Astrocyte of the spinal cord (primary cell): ENCODE data around the gene FTH1.

Experiments used
- DNase-seq: peaks from one replicate; pipeline ENCODE4 v3.0.0; 2011; ENCODE audit warnings: low read depth, low spot score
- H3K4me3 ChIP-seq: 2 replicates; pipeline ENCODE4 v1.5.1; 2011; ENCODE audit warnings: low read depth, mild to moderate bottlenecking, low read length, moderate library complexity
- in situ Hi-C: cut with HindIII; loops from 2 replicates; pipeline ENCODE4 v1.10.0; 2017; ENCODE audit warnings: low sequenced_read_pairs
- TF ChIP-seq, protein P1 (sequence below): IDR thresholded peaks from 2 replicates; pipeline ENCODE4 v1.5.1; 2012; ENCODE audit warnings: low read depth, mild to moderate bottlenecking, low read length, inconsistent platforms

The FTH1 gene

DNA sequence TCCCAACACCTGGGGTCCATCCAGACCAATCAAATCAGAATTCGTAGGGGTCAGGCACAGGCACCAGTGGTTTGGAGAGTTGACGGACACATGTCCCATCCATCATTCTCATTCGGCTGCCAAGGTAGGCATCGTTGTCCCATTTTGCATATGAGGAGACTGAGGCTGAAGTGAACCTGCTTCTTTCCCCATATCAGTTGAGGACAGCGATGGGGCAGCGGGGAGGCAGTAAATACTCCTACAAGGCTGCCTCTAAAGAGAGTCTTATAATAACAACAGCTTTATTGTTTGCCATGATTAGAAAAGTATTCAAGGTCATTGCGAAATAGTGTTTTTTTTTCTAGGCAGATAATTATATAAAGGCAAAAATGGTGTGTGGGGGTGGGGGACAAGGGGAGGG is 18.9 kb downstream of the FTH1 start:
- TF ChIP-seq, protein P1, sequence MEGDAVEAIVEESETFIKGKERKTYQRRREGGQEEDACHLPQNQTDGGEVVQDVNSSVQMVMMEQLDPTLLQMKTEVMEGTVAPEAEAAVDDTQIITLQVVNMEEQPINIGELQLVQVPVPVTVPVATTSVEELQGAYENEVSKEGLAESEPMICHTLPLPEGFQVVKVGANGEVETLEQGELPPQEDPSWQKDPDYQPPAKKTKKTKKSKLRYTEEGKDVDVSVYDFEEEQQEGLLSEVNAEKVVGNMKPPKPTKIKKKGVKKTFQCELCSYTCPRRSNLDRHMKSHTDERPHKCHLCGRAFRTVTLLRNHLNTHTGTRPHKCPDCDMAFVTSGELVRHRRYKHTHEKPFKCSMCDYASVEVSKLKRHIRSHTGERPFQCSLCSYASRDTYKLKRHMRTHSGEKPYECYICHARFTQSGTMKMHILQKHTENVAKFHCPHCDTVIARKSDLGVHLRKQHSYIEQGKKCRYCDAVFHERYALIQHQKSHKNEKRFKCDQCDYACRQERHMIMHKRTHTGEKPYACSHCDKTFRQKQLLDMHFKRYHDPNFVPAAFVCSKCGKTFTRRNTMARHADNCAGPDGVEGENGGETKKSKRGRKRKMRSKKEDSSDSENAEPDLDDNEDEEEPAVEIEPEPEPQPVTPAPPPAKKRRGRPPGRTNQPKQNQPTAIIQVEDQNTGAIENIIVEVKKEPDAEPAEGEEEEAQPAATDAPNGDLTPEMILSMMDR, result no peak
- no peak for DNase-seq
- in situ Hi-C loops, result no loop called here
- H3K4me3 ChIP-seq, result no peak overlapping the region

DNA sequence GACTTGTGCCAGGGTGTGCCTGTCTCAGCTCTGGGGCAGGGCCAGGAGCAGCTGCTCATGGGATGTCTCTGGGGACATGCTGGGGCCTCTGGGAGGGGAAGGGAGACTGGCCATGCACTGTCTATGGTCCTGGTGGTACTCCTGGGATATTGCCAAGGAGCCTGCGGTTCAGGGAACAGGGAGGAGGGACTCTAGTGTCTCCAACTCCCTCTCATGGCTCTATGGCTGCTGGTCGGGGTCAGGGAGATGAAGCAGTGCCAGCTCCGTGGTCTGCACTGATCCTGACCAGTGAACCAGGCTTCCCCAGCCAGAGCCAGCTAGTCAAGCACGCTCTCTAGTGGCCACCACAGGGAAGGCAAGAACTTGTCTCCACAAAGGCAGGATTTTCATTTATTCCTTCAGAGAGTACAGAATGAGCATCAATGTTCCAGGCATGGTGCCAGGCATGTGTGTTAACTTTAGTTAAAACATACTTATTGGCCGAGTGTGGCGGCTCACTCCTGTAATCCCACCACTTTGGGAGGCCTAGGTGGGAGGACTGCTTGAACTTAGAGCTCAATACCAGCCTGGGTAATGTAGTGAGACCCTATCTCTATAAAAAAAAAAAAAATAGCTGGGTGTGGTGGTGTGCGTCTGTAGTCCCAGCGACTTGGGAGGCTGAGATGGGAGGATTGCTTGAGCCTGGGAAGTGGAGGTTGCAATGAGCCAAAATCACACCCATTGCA is 19.8 kb downstream of the FTH1 start:
- peak; percentile 86 for DNase-seq
- no peak overlapping the region for H3K4me3 ChIP-seq
- in situ Hi-C loops, result no loop called here
- TF ChIP-seq, protein P1, result peak; percentile 98

DNA sequence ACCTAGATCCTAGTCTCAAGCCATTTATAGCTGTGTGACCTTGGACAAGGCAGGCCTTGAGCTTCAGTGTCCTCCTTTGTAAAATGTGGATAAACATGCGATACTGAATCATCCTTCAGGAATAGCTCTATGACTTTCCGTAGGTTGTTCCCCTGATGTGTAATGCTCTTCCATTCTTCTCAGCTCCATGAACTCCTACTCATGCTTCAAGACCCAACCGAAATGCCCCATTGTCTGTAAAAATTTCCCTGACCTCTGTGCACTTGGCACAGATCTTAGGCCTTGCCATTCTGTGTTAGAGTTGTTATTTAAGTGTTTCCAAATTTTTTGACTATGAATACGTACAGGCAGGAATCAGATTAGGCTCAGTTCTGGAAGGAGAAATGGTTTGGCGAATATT is 20.5 kb downstream of the FTH1 start:
- TF ChIP-seq, protein P1, result no peak
- in situ Hi-C loops, result no loop called here
- no peak overlapping the region for H3K4me3 ChIP-seq
- no peak for DNase-seq

DNA sequence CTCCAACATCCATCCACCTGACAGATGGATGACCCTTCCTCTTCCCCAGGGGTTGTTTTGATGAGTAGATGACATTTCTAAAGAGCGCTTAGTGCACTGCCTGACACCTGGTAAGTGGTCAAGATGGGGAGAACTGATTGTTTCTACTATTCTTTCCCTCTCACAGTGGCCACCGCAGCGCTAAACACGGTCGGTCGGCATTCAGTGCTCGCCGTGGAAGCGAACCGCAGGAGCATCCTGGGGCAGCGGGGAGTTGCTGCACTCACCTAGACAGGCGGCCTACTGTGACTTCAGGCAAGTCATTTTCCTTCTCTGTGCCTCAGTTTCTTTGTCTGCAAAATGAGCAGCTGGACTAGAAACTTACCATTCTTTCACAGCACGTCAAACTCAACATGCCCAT is 22.2 kb downstream of the FTH1 start:
- DNase-seq, result no peak
- TF ChIP-seq, protein P1, result no peak
- H3K4me3 ChIP-seq, result no peak overlapping the region
- in situ Hi-C loops, result no loop called here

DNA sequence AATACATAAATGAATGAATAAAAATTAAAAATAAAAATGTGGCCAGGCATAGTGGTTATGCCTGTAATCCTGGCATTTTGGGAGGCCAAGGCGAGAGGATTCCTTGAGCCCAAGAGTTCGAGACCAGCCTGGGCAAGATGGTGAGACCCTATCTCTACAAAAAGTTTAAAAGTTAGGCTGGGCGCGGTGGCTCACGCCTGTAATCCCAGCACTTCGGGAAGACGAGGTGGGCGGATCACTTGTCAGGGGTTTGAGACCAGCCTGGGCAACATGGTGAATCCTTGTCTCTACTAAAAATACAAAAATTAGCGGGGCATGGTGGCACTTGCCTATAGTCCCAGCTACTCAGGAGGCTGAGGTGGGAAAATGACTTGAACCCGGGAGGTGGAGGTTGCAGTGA is 27.0 kb downstream of the FTH1 start:
- in situ Hi-C loops, result no loop called here
- H3K4me3 ChIP-seq, result no peak overlapping the region
- TF ChIP-seq, protein P1, result no peak
- DNase-seq, result no peak

DNA sequence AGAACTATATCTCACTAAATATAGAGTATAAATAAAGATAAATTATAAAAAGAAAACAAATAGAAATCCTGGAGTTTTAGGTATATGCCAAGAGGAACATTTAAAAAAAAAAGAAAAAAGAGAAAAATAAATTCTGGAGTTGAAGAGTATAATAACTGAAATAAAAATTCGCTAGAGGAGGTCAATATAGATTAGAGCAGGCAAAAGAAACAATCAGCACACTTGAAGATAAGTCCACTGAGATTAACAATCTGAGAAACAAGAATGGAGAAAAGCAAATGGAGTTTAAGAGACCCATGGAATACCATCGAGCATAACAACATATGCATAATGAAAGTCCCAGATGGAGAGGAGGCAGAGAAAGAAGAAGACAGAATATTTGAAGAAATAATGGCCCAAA is 31.6 kb downstream of the FTH1 start:
- in situ Hi-C loops, result no loop called here
- no peak overlapping the region for H3K4me3 ChIP-seq
- TF ChIP-seq, protein P1, result no peak
- DNase-seq, result no peak
